MM.1S (cell line): ENCODE data around the gene FABP7.

Experiments used
- DNase-seq: peaks from one replicate; pipeline ENCODE4 v3.0.0-alpha.2; 2015
- H2AFZ ChIP-seq: fragments of 300-600 bp; sonication (generic); 2 replicates; pipeline ENCODE4 v1.6.0; 2016; ENCODE audit warnings: antibody characterized with exemption, low read length
- H3F3A ChIP-seq: fragments of 300-600 bp; sonication (generic); 2 replicates; pipeline ENCODE4 v1.6.1; 2016; ENCODE audit warnings: mild to moderate bottlenecking, antibody characterized with exemption, low read length, moderate library complexity, mixed read lengths; ENCODE audit not compliant: insufficient read depth
- H3K27ac ChIP-seq: fragments of 300-600 bp; sonication (generic); 2 replicates; pipeline ENCODE4 v1.5.1; 2016; ENCODE audit warnings: mild to moderate bottlenecking, low read length
- H3K27me3 ChIP-seq: fragments of 300-600 bp; sonication (generic); replicated peaks from 2 replicates; pipeline ENCODE4 v1.6.0; 2016; ENCODE audit warnings: low read length; ENCODE audit not compliant: insufficient read depth
- H3K36me3 ChIP-seq: fragments of 300-600 bp; sonication (generic); replicated peaks from 2 replicates; pipeline ENCODE4 v1.6.1; 2016; ENCODE audit warnings: mild to moderate bottlenecking, low read length, mixed read lengths; ENCODE audit not compliant: insufficient read depth
- H3K4me1 ChIP-seq: fragments of 300-600 bp; sonication (generic); 2 replicates; pipeline ENCODE4 v1.6.1; 2016; ENCODE audit warnings: low read length, mixed read lengths
- H3K4me2 ChIP-seq: fragments of 300-600 bp; sonication (generic); 2 replicates; pipeline ENCODE4 v1.6.0; 2016; ENCODE audit warnings: low read depth, low read length
- H3K4me3 ChIP-seq: fragments of 300-600 bp; sonication (generic); 2 replicates; pipeline ENCODE4 v1.5.1; 2016; ENCODE audit warnings: low read length, mixed read lengths
- H3K79me2 ChIP-seq: fragments of 300-600 bp; sonication (generic); 2 replicates; pipeline ENCODE4 v1.6.1; 2016; ENCODE audit warnings: mixed run types, low read length, mixed read lengths
- H3K9ac ChIP-seq: fragments of 300-600 bp; sonication (generic); 2 replicates; pipeline ENCODE4 v1.6.1; 2016; ENCODE audit warnings: low read length, mixed read lengths
- H3K9me2 ChIP-seq: fragments of 300-600 bp; sonication (generic); replicated peaks from 2 replicates; pipeline ENCODE4 v1.6.1; 2016; ENCODE audit warnings: mild to moderate bottlenecking, low read length, mixed read lengths; ENCODE audit not compliant: insufficient read depth
- H3K9me3 ChIP-seq: fragments of 300-600 bp; sonication (generic); replicated peaks from 2 replicates; pipeline ENCODE4 v1.6.1; 2016; ENCODE audit warnings: mild to moderate bottlenecking, low read length, mixed read lengths; ENCODE audit not compliant: insufficient read depth
- H4K20me1 ChIP-seq: fragments of 300-600 bp; sonication (generic); 2 replicates; pipeline ENCODE4 v1.6.1; 2016; ENCODE audit warnings: mild to moderate bottlenecking, low read length, moderate library complexity, mixed read lengths; ENCODE audit not compliant: insufficient read depth
- CTCF ChIP-seq: fragments of 300-600 bp; sonication (generic); IDR thresholded peaks from 2 replicates; pipeline ENCODE4 v1.5.1; 2016; ENCODE audit warnings: antibody characterized with exemption, low read length, mixed read lengths
- EZH2 ChIP-seq: fragments of 300-600 bp; sonication (generic); optimal IDR thresholded peaks from 2 replicates; pipeline ENCODE3; 2017; ENCODE audit warnings: low read depth, mild to moderate bottlenecking, antibody characterized with exemption, low read length, mixed read lengths
- EZH2phosphoT487 ChIP-seq: fragments of 300-600 bp; sonication (generic); IDR thresholded peaks from 2 replicates; pipeline ENCODE4 v1.6.1; 2018; ENCODE audit warnings: antibody characterized with exemption, low read length

FABP7 gene

DNA sequence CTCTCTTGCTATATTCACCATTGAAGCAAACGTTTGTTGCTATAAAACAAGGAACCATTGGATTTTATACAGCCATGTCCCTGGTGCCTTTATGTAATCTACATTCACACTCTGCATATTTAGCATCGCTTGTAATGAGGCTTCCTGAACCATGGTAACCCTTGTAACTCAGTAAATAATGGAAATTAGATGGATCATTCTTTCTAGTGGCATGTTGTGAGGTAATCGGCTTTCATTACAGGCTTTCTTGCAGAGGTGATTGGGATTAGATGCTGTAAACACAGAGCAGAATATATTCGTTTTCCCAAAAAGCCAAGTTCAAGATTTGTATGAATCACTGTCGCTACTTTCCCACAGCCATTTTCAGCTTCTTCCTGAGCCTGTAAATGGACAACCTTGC lies 45.6 kb downstream of the FABP7 start:
- no peak overlapping the region for H3K4me2 ChIP-seq
- no peaks in the 10 kb centered on the region for H3K9me2 ChIP-seq
- H2AFZ ChIP-seq: no peak overlapping the region
- H3K36me3 ChIP-seq: no peaks in the 10 kb centered on the region
- DNase-seq: no peak
- H3K27me3 ChIP-seq: no peaks in the 10 kb centered on the region
- H3K4me3 ChIP-seq: no peak overlapping the region
- no peaks in the 10 kb centered on the region for H3K79me2 ChIP-seq
- no peak overlapping the region for H3K27ac ChIP-seq
- no peaks in the 10 kb centered on the region for H3F3A ChIP-seq
- H4K20me1 ChIP-seq: no peaks in the 10 kb centered on the region
- TF ChIP-seq CTCF (no peak), EZH2 (no peak), EZH2phosphoT487 (no peak)
- no peak overlapping the region for H3K9ac ChIP-seq
- H3K4me1 ChIP-seq: no peaks in the 10 kb centered on the region
- no peaks in the 10 kb centered on the region for H3K9me3 ChIP-seq

- Histone ChIP-seq H3K27me3 (no peaks in the 10 kb centered on the region), H4K20me1 (no peaks in the 10 kb centered on the region), H3K4me2 (no peak overlapping the region), H3F3A (no peaks in the 10 kb centered on the region), H3K4me1 (no peaks in the 10 kb centered on the region), H3K4me3 (no peak overlapping the region), H3K36me3 (no peaks in the 10 kb centered on the region), H3K79me2 (no peaks in the 10 kb centered on the region), H2AFZ (no peak overlapping the region), H3K9me2 (no peaks in the 10 kb centered on the region), H3K27ac (no peak overlapping the region), H3K9me3 (no peaks in the 10 kb centered on the region), H3K9ac (no peak overlapping the region)
- DNase-seq: no peak
- no peak for TF ChIP-seq EZH2
- TF ChIP-seq EZH2phosphoT487: no peak
- no peak for TF ChIP-seq CTCF
These were observed 49.9 kb downstream of the FABP7 start for GRCh38 chr6:122829456-122829855.

DNA sequence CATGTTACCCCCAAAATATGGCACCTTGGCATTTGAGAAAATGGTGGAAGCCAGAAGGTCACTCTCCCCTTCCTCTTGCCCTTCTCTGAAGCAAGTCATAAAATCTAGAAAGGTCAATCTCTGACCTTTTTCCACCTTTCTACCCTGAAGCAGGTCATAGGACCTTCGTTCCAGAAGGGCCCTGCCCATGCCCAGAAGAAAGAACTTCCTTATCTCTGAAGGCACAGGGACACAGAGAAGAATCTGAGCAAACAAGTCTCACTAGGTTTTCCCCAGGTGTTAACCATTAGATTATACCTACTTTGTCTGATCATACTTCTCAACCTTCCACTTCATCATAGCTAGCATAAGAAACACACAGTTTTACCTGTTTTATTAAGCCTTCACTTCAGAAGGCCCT lies 52.0 kb downstream of the FABP7 start:
- Histone ChIP-seq H3K36me3 (no peaks in the 10 kb centered on the region), H4K20me1 (no peaks in the 10 kb centered on the region), H3K4me1 (no peaks in the 10 kb centered on the region), H3K4me2 (no peak overlapping the region), H3K9ac (no peak overlapping the region), H3F3A (no peaks in the 10 kb centered on the region), H2AFZ (no peak overlapping the region), H3K9me2 (no peaks in the 10 kb centered on the region), H3K9me3 (no peaks in the 10 kb centered on the region), H3K4me3 (no peak overlapping the region), H3K79me2 (no peaks in the 10 kb centered on the region), H3K27me3 (no peaks in the 10 kb centered on the region), H3K27ac (no peak overlapping the region)
- TF ChIP-seq EZH2: no peak
- no peak for TF ChIP-seq EZH2phosphoT487
- no peak for DNase-seq

GRCh38 chr6:122832459-122832858 lies 52.9 kb downstream of the FABP7 start:
- TF ChIP-seq EZH2phosphoT487 (no peak), CTCF (no peak), EZH2 (no peak)
- H3K9ac ChIP-seq: no peak overlapping the region
- H3K27ac ChIP-seq: no peak overlapping the region
- H3F3A ChIP-seq: no peaks in the 10 kb centered on the region
- H2AFZ ChIP-seq: no peak overlapping the region
- no peaks in the 10 kb centered on the region for H4K20me1 ChIP-seq
- H3K4me2 ChIP-seq: no peak overlapping the region
- no peaks in the 10 kb centered on the region for H3K9me2 ChIP-seq
- no peaks in the 10 kb centered on the region for H3K79me2 ChIP-seq
- DNase-seq: no peak
- H3K4me1 ChIP-seq: no peaks in the 10 kb centered on the region
- no peaks in the 10 kb centered on the region for H3K27me3 ChIP-seq
- no peak overlapping the region for H3K4me3 ChIP-seq
- no peaks in the 10 kb centered on the region for H3K9me3 ChIP-seq
- H3K36me3 ChIP-seq: no peaks in the 10 kb centered on the region
